ENCODE measurements around the gene GORAB. TPM values are rescaled to one million over a fixed set of nuclear protein-coding genes. Genes with fewer than 3 reads are reported as not detected.

GORAB gene
- total RNA-seq, 1 donor from 2014 or later = 13.9 TPM

DNA sequence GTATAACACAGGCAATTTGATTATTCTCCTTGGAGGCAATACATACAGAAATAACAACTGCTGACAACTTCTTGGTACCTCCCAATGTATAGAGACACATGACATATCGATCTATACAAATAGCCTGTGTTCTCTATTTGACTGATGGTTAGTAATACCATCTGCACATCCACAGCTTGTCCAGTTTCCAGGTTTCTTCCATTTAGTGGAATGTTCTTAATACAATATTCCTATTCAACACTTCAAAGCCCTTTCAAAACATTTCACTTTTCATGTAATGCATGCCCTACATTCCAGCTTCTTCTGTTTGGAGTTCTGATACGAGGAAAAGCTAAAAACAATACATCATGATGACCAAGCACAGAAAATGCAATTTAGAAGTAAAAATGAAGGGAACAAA lies 37.0 kb upstream of the GORAB start:
- TF ChIP-seq, protein P1, sequence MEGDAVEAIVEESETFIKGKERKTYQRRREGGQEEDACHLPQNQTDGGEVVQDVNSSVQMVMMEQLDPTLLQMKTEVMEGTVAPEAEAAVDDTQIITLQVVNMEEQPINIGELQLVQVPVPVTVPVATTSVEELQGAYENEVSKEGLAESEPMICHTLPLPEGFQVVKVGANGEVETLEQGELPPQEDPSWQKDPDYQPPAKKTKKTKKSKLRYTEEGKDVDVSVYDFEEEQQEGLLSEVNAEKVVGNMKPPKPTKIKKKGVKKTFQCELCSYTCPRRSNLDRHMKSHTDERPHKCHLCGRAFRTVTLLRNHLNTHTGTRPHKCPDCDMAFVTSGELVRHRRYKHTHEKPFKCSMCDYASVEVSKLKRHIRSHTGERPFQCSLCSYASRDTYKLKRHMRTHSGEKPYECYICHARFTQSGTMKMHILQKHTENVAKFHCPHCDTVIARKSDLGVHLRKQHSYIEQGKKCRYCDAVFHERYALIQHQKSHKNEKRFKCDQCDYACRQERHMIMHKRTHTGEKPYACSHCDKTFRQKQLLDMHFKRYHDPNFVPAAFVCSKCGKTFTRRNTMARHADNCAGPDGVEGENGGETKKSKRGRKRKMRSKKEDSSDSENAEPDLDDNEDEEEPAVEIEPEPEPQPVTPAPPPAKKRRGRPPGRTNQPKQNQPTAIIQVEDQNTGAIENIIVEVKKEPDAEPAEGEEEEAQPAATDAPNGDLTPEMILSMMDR (IDR thresholded peaks at IDR 0.05) = no peak
- Histone ChIP-seq H3K27me3 (no peaks in the 10 kb centered on the region), H3K4me3 (no peak overlapping the region), H3K4me1 (peaks cover 4% of the 10 kb centered on the region), H3K36me3 (no peaks in the 10 kb centered on the region), H3K9me3 (no peaks in the 10 kb centered on the region), H3K27ac (no peak overlapping the region)
- DNase-seq = no peak
- no peak for ATAC-seq
- intact Hi-C loops (cut with DNase I) = no loop called here

DNA sequence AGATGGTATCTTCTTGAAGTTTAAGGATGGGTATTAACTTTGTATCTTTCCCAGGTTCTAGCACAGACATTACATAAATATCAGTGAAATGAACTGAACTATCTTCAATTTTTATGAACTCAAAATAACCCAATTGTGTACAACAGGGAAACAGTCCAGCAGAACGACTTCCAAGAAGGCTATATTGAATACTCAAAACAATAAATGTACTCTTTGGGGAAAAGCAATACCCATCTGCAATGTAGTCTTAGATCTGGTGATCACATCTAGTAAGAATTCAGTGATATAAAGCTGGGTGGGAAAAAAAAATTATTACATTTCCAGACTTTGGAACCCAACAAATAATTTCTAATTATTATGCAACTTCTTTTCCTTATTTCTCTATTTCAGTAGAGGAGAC lies 33.1 kb upstream of the GORAB start:
- peaks cover 4% of the 10 kb centered on the region for H3K4me1 ChIP-seq
- no peaks in the 10 kb centered on the region for H3K9me3 ChIP-seq
- H3K36me3 ChIP-seq = no peaks in the 10 kb centered on the region
- no peak overlapping the region for H3K4me3 ChIP-seq
- ATAC-seq = no peak
- DNase-seq = no peak
- H3K27me3 ChIP-seq = no peaks in the 10 kb centered on the region
- TF ChIP-seq, protein P1 (IDR thresholded peaks at IDR 0.05) = no peak
- H3K27ac ChIP-seq = no peak overlapping the region
- intact Hi-C loops (cut with DNase I) = no loop called here

DNA sequence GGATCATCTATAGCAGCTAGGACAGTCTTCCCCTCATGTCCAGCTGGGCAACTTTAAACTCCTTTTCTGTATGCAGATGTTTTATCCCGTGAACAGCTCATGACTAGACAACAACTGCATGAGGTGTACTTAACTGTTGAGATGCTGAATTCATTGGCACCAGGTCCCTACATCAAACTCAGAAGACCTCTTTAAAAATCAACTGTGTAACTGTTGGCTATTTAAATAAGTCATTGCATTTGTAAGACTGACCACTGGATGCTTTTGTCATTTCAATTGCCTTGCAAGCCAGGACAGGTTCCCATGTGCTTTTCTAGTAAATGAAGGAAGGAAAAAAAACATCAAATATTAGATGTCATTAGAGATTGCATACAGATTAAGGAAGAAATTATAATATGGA lies 28.3 kb upstream of the GORAB start:
- no peaks in the 10 kb centered on the region for H3K9me3 ChIP-seq
- H3K4me3 ChIP-seq = no peak overlapping the region
- DNase-seq = no peak

DNA sequence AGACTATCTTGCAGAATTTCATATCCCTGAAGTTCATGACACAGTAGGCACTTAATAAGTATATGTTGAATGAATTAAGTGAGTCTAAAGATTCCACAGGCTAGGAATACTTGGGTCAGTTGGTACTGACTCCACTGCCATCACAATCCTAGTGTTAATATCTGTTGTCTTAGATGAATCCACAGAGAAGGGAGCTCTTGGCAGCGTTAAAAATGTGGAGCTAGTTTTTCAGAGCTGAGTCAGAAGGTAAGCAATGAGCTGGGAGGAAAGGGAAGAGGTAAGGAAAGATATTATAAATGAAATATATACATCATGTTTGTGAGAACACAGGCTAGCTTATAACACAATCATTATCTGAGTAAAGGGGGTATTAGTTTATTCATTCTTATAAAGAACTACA lies 21.8 kb upstream of the GORAB start:
- Histone ChIP-seq H3K4me3 (no peak overlapping the region), H3K4me1 (no peaks in the 10 kb centered on the region), H3K27me3 (no peaks in the 10 kb centered on the region), H3K27ac (no peak overlapping the region), H3K36me3 (no peaks in the 10 kb centered on the region), H3K9me3 (no peaks in the 10 kb centered on the region)
- ATAC-seq (no peak), DNase-seq (no peak)
- intact Hi-C loops (cut with DNase I) = no loop called here
- TF ChIP-seq, protein P1 (IDR thresholded peaks at IDR 0.05) = no peak

More for the DNA sequence above, 28.3 kb upstream of the GORAB start:
- ATAC-seq = no peak
- Histone ChIP-seq H3K36me3 (no peaks in the 10 kb centered on the region), H3K4me1 (no peaks in the 10 kb centered on the region), H3K27me3 (no peaks in the 10 kb centered on the region), H3K27ac (no peak overlapping the region)
- TF ChIP-seq, protein P1 (IDR thresholded peaks at IDR 0.05) = no peak
- intact Hi-C loops (cut with DNase I) = no loop called here

DNA sequence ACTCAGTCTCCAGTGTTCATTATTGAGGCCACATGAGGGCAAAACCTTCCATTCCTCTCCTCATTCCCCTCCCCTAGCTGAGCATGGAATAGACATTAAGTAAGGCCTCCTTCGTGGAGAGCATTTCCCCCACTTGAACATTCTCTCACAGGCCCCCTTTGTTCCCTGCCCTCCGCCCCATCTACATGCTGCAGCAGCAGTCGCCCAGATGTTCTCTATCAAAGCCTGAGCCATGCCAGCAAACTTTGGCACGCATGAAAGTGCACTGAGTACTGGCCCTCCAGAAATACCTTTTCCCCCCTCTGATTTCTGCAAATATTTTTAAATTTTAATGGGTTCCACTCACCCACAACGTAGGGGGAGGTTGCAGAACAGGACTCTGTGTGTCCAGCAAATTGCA lies 20.9 kb upstream of the GORAB start:
- H3K9me3 ChIP-seq = no peaks in the 10 kb centered on the region
- TF ChIP-seq, protein P1 (IDR thresholded peaks at IDR 0.05) = no peak
- H3K4me1 ChIP-seq = no peaks in the 10 kb centered on the region
- intact Hi-C loops (cut with DNase I) = no loop called here
- H3K27me3 ChIP-seq = no peaks in the 10 kb centered on the region
- ATAC-seq (no peak), DNase-seq (no peak)
- no peak overlapping the region for H3K4me3 ChIP-seq
- no peak overlapping the region for H3K27ac ChIP-seq
- no peaks in the 10 kb centered on the region for H3K36me3 ChIP-seq

DNA sequence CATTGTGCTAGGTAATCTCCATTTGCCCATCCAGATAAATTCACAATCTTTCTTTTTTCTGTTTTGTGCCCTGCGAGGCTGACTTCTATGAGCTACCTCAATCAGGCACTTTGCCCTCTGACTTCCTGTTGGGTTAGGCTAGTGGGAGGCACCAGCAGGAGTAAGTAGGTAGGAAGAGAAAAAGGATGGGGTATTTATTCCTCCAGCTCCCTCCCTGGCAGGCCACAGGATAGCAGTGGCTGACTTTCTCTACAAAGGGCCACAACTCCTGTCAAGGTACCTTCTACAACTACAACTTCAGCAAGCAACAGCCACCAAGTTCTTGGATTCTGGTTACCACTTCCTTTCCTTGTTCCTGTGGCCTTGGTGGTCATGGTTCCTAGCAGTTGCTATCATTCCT lies 18.8 kb upstream of the GORAB start:
- Histone ChIP-seq H3K4me3 (no peak overlapping the region), H3K36me3 (no peaks in the 10 kb centered on the region), H3K9me3 (no peaks in the 10 kb centered on the region), H3K27ac (no peak overlapping the region), H3K27me3 (no peaks in the 10 kb centered on the region), H3K4me1 (no peaks in the 10 kb centered on the region)
- TF ChIP-seq, protein P1 (IDR thresholded peaks at IDR 0.05) = no peak
- DNase-seq = no peak
- no peak for ATAC-seq
- intact Hi-C loops (cut with DNase I) = no loop called here
